Thoracic aorta (tissue), 2 donors: Measurements from ENCODE around the gene ANKRD42. TPM values are rescaled to one million over a fixed set of nuclear protein-coding genes. Genes with fewer than 3 reads are reported as not detected.

Experiments
- total RNA-seq, 2 donors: library from RNA; depleted of rRNA; stranded (reverse); fragments of >200 nt; gene quantifications; one replicate each; pipeline versions ENCODE4 v1.1.0 to v1.2.3, GENCODE V29; 2016

Gene ANKRD42
- total RNA-seq, 2 donors from 2014 or later: 11.6 to 25.6 TPM

Other genes starting within 250 kb of the ANKRD42 start
- gene RAB30, start 121.8 kb upstream of the ANKRD42 start, total RNA-seq: 10 to 100 TPM; 16.6 to 25.7 TPM
- 100 to 1,000 TPM in 1 of 2 donors, 10 to 100 TPM in 1; 73.4 to 114 TPM for gene PCF11, start 36.6 kb upstream of the ANKRD42 start, total RNA-seq
- 10 to 100 TPM; 18.0 to 18.5 TPM for gene CCDC90B, start 92.7 kb downstream of the ANKRD42 start, total RNA-seq